Thyroid gland (tissue), 4 donors: ENCODE results near the gene TMEM51. TPM values are rescaled to one million over a fixed set of nuclear protein-coding genes. Genes with fewer than 3 reads are reported as not detected.

Experiments
- DNase-seq, 2 donors: peaks; one replicate each; pipeline ENCODE4 v3.0.0-alpha.2; 2019
- H3K27ac ChIP-seq, 3 donors: fragments of 200-600 bp; sonication (generic); 1 replicate in 2 of 3; 2 replicates in 1 of 3; pipeline ENCODE4 v1.5.1; 2016 to 2019; ENCODE audit warnings: mild to moderate bottlenecking in 1 of 3, moderate library complexity in 1 of 3
- H3K27me3 ChIP-seq: fragments of 200-600 bp; sonication (generic); one replicate; pipeline ENCODE4 v1.5.1; 2019
- H3K36me3 ChIP-seq, 2 donors: fragments of 200-600 bp; sonication (generic); one replicate each; pipeline ENCODE4 v1.5.1; 2016 to 2019
- H3K4me1 ChIP-seq, 2 donors: fragments of 200-600 bp; sonication (generic); one replicate each; pipeline ENCODE4 v1.5.1; 2017 to 2019
- H3K4me3 ChIP-seq, 3 donors: fragments of 200-600 bp; sonication (generic); replicated peaks in 1 of 3; 1 replicate in 2 of 3; 2 replicates in 1 of 3; pipeline ENCODE4 v1.5.1; 2016; ENCODE audit warnings: mild to moderate bottlenecking in 1 of 3
- H3K9me3 ChIP-seq: fragments of 200-600 bp; sonication (generic); one replicate; pipeline ENCODE4 v1.5.1; 2017
- POLR2A ChIP-seq, 2 donors: fragments of 450-650 bp; IDR thresholded peaks; one replicate each; pipeline ENCODE4 v1.6.1; 2017; ENCODE audit warnings: antibody characterized with exemption in 2 of 2, mild to moderate bottlenecking in 2 of 2, moderate library complexity in 1 of 2
- WGBS, 2 donors: methylation state at CpG; one replicate each; pipeline ENCODE4 v1.1.5; 2017; 5-methylcytosine and 5-hydroxymethylcytosine counted together
- intact Hi-C: fragments of 100-400 bp; cut with DNase I; formaldehyde crosslinking; loops from one replicate; pipeline ENCODE4 v1.15.1; 2023
- total RNA-seq, 4 donors: library from RNA; depleted of rRNA; stranded (reverse); fragments of >200 nt; gene quantifications; one replicate each; pipeline ENCODE4 v1.2.3, GENCODE V29; 2016
- TF ChIP-seq, protein P1 (sequence below), 6 experiments: fragments of 200-600 bp in 3 of 6; fragments of 450-650 bp in 3 of 6; sonication (generic) in 3 of 6; IDR thresholded peaks; one replicate each; pipeline ENCODE4 v1.5.1; 2016 to 2019; ENCODE audit warnings: antibody characterized with exemption in 6 of 6, mild to moderate bottlenecking in 2 of 6, inconsistent platforms in 1 of 6, moderate library complexity in 1 of 6

TMEM51 gene
- total RNA-seq, 4 donors from 2014 or later: 3.7 to 12.0 (median 6.4) TPM

GRCh38 chr1:15187175-15188129 is 33.9 kb downstream of the TMEM51 start:
- no peaks in the 10 kb centered on the region for H3K4me1 ChIP-seq
- DNase-seq: no peak
- TF ChIP-seq POLR2A (IDR thresholded peaks at IDR 0.05): no peak
- TF ChIP-seq, protein P1, sequence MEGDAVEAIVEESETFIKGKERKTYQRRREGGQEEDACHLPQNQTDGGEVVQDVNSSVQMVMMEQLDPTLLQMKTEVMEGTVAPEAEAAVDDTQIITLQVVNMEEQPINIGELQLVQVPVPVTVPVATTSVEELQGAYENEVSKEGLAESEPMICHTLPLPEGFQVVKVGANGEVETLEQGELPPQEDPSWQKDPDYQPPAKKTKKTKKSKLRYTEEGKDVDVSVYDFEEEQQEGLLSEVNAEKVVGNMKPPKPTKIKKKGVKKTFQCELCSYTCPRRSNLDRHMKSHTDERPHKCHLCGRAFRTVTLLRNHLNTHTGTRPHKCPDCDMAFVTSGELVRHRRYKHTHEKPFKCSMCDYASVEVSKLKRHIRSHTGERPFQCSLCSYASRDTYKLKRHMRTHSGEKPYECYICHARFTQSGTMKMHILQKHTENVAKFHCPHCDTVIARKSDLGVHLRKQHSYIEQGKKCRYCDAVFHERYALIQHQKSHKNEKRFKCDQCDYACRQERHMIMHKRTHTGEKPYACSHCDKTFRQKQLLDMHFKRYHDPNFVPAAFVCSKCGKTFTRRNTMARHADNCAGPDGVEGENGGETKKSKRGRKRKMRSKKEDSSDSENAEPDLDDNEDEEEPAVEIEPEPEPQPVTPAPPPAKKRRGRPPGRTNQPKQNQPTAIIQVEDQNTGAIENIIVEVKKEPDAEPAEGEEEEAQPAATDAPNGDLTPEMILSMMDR (IDR thresholded peaks at IDR 0.05): no peak
- 82 to 86% methylated on average over 15 of the region's 15 CpGs for WGBS, 2 donors
- H3K9me3 ChIP-seq: no peaks in the 10 kb centered on the region
- no peaks in the 10 kb centered on the region for H3K36me3 ChIP-seq
- no peak overlapping the region for H3K4me3 ChIP-seq
- no peaks in the 10 kb centered on the region for H3K27me3 ChIP-seq
- H3K27ac ChIP-seq: no peak overlapping the region
- intact Hi-C loops: no loop called here

GRCh38 chr1:15188130-15188524 is 34.6 kb downstream of the TMEM51 start:
- WGBS, 2 donors: 60 to 83% methylated on average over 1 to 4 of the region's 4 CpGs
- no peak for DNase-seq
- H3K27ac ChIP-seq: no peak overlapping the region
- TF ChIP-seq, protein P1 (IDR thresholded peaks at IDR 0.05): no peak
- TF ChIP-seq POLR2A (IDR thresholded peaks at IDR 0.05): no peak
- H3K27me3 ChIP-seq: no peaks in the 10 kb centered on the region
- no peaks in the 10 kb centered on the region for H3K9me3 ChIP-seq
- intact Hi-C loops: no loop called here
- no peaks in the 10 kb centered on the region for H3K4me1 ChIP-seq
- H3K4me3 ChIP-seq: no peak overlapping the region
- H3K36me3 ChIP-seq: no peaks in the 10 kb centered on the region

DNA sequence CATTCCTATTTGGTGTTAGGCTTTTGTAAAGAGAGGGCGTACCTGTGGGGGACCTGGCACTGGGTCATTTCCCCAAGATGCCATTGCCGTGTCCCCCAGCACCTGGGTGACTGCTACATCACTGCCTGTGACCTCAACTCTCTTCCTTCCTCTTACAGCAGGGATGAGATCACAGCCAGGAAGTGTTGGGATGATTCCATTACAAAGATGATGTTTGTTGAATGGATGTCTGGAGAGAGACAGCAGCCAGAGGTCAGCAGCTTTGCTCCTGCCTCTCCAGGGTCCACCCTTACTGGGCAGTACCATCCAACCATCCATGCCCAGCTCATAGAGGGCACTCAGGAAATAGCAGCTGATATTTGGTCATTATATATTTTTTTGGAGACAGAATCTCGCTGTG is 35.1 kb downstream of the TMEM51 start:
- intact Hi-C loops: no loop called here
- Histone ChIP-seq H3K27me3 (no peaks in the 10 kb centered on the region), H3K9me3 (no peaks in the 10 kb centered on the region), H3K36me3 (no peaks in the 10 kb centered on the region), H3K4me1 (no peaks in the 10 kb centered on the region), H3K27ac (no peak overlapping the region), H3K4me3 (no peak overlapping the region)
- TF ChIP-seq, protein P1 (IDR thresholded peaks at IDR 0.05): no peak
- TF ChIP-seq POLR2A (IDR thresholded peaks at IDR 0.05): no peak
- no peak for DNase-seq
- WGBS, 2 donors: 80 to 84% methylated on average over 3 of the region's 3 CpGs

GRCh38 chr1:15189692-15190370 is 36.3 kb downstream of the TMEM51 start:
- H3K9me3 ChIP-seq: no peaks in the 10 kb centered on the region
- H3K36me3 ChIP-seq: no peaks in the 10 kb centered on the region
- 84 to 89% methylated on average over 7 to 8 of the region's 8 CpGs for WGBS, 2 donors
- no peak for TF ChIP-seq POLR2A (IDR thresholded peaks at IDR 0.05)
- TF ChIP-seq, protein P1 (IDR thresholded peaks at IDR 0.05): no peak
- H3K4me1 ChIP-seq: no peaks in the 10 kb centered on the region
- no peak overlapping the region for H3K27ac ChIP-seq
- no peaks in the 10 kb centered on the region for H3K27me3 ChIP-seq
- no peak for DNase-seq
- no peak overlapping the region for H3K4me3 ChIP-seq
- intact Hi-C loops: no loop called here

DNA sequence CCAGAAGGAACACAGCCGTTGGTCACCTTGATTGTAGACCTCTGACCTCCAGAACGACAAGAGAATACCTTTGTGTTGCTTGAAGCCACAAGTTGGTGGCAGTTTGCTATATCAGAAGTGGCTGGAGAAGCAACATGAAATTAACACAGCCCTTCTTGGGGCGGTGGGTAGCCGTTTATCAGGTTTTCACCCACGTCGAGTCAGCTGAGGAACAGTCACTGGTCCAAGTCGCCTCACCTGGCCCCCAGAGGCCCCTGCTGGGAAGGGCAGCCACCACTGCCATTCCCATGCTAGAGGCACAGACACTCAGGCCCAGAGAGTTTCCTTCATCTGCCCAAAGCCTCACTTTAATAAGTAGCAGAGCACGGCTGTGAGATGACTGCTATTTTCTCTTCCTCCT is 37.7 kb downstream of the TMEM51 start:
- no peaks in the 10 kb centered on the region for H3K9me3 ChIP-seq
- TF ChIP-seq POLR2A (IDR thresholded peaks at IDR 0.05): no peak
- TF ChIP-seq, protein P1 (IDR thresholded peaks at IDR 0.05): no peak
- no peaks in the 10 kb centered on the region for H3K27me3 ChIP-seq
- no peaks in the 10 kb centered on the region for H3K36me3 ChIP-seq
- intact Hi-C loops: no loop called here
- H3K27ac ChIP-seq: no peak overlapping the region
- no peak overlapping the region for H3K4me3 ChIP-seq
- no peaks in the 10 kb centered on the region for H3K4me1 ChIP-seq
- 86 to 89% methylated on average over 8 of the region's 8 CpGs for WGBS, 2 donors
- no peak for DNase-seq
